H54 (cell line): ENCODE measurements around the gene TATDN2.
A peak's percentile ranks its signal among the peaks of the same experiment; 100 is the strongest.

Source experiments
- DNase-seq: peaks from one replicate; pipeline ENCODE4 v3.0.0; 2011; ENCODE audit warnings: low spot score, mixed read lengths; ENCODE audit not compliant: insufficient read length
- FAIRE-seq: peaks from 3 replicates; lab custom pipeline; 2011; peaks lifted over from hg19 to GRCh38; lab: Jason Lieb, UNC
- POLR2A ChIP-seq: IDR thresholded peaks from 2 replicates; pipeline ENCODE4 v1.6.1; 2011; ENCODE audit warnings: low read depth, mild to moderate bottlenecking, low read length

The TATDN2 gene

GRCh38 chr3:10248184-10248983 lies at the start of gene TATDN2:
TSS of gene TATDN2 (plus strand) at chr3:10248459. CDS start at chr3:10249201, 742 bp downstream.
- DNase-seq (peak; percentile 97), FAIRE-seq (peak; percentile 72)
- peak; percentile 94 for TF ChIP-seq POLR2A

DNA sequence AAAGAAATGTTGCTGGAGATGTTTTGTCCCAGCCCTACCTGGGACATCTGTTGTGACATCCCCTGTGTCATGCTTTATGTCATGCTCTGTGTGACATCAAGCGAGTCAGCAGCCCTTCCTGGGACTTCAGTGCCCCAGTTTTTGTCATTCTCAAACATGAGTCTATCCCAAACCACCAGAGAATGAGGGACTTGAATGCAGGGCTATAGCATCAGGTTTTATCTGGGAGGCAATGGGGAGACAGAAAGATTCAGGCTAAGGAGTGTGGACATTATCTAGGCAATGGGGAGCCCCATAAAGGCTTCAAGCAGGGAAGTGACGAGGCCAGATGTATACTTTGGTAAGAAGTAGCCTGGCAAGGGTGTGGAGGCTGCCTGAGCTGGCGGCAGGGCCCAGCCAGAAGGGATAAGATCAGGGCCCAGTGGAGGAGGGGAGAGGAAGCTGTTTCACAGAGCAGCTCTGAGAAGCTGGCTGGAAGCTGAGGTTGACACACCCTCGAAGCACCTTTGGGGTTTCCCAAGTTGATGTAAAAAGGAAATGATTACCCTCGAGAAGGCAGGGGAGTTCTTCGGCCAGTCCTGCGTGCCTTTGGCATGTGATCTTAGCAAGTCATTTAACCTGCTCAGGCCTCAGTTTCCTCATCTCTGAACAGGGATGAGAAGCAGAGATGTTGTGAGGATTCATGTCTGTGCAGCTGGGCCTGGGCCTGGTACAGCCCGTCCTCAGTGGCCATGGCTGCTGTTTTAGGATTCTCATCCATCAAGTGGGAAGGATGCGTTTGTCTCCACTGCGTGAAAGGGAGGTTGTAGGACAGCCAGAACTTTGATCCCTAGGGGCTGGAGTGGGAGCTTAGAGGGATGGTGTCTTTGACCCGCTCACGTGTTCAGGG lies 49.3 kb upstream of the TATDN2 start:
- FAIRE-seq (no peak), DNase-seq (peak; percentile 53)

DNA sequence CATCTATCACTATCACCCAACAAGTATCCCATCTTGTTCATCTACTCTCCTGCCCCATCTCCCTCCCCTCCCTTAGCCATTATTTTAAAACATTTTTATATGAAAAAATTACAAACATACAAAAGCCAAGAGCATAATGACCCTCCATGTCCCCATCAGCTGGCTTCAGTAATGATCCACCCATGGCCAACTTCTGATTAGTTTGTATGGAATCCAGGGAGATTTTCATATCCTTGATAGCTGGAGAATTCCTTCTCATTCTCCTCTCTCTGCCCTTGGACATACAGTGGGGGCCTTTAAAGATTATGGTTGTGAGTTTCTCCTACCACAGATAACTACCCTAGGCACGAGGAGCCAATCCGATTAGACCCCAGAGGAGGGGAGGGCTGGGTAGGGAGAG lies 43.3 kb upstream of the TATDN2 start:
- FAIRE-seq (no peak), DNase-seq (no peak)
- no peak for TF ChIP-seq POLR2A

More for the DNA sequence above, 49.3 kb upstream of the TATDN2 start:
- no peak for TF ChIP-seq POLR2A

DNA sequence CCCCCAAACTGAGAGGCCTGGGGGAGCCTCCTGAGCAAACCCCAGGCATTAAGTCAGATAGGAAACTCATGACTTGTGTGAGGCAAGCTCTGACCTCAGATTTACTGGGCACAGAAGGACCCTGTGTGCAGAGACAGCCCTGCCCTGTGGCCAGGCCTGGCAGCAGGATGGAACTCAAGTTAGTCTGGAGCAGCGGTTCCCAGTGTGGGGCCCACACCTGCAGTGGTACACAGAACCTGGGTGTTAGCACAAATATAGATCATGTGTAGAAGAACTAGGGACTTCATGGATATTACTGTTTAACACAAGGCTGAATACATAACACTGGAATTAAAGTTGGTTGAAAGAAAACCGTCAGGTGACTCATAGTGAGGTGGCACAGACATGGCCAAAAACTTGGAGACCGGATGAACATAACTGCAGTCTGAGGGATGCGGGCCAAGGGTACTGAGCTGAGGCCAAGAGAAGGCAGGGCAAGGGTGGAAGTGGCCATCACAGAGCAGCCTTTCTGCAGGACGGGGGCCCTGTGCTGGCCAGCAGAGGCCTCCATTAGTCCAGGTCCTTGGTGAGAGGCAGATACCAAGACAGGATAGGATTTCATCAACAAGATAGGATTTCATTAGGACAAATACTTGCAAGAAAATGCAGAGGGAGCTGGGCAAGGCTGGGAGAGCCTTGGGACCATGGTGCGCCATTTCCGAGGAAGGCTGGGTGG lies 42.7 kb upstream of the TATDN2 start:
- peak; percentile 71 for FAIRE-seq
- peak; percentile 37; the same call in 1 of the 2 replicates for TF ChIP-seq POLR2A
- peak; percentile 81 for DNase-seq

DNA sequence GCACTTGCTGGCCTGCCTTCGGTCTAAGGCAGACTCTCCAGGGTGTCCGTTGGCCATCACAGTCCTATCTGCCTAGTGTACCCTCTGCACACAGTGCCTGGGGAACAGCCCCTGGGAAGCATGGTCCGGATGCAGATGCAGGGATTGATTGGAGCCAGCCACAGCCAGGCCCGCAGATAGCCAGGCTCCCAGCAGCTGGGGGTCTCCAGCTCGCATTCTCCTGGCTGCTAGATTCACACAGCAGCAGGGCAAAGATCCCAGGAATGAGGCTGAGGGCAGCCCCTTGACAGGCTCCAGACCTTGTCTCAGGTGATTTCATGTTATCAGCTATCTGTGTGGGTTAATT lies 42.1 kb upstream of the TATDN2 start:
- no peak for FAIRE-seq
- no peak for DNase-seq
- no peak for TF ChIP-seq POLR2A

GRCh38 chr3:10213156-10213792 lies 35.0 kb upstream of the TATDN2 start:
- no peak for DNase-seq
- TF ChIP-seq POLR2A = no peak
- no peak for FAIRE-seq

DNA sequence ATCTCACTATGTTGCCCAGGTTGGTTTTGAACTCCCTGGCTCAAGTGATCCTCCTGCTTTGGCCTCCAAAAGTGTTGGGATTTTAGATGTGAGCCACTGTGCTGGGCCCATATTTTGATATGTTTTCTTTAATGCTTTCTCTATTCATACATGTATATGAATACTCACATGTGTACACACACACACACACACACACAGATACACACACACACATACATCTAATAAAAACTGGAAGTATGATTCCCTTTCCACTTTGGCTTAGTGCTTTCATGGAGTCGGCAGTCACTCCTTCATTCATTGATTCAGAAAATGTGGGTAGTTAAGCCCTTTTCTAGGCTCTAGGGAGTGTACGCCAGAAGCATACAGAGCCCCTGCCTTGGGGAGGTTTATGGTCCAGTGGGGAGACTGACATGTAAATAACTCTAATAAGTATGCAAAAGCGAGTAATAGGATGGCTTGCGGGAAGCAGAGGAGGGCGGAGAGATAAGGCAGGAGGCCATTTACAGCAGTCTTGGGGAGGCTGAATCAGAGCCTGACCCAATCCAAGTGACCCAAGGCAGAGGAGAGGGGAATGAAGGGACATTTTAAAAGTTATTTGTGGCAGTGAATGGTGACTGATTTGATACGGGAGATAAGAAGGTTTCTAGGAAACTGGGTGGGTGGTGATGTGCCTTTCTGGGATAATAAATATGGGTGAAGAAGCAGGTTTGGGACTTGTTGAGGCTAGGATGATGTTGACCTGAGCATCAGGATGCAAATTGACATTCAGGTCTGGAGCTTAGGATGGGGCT lies 32.5 kb upstream of the TATDN2 start:
- no peak for FAIRE-seq
- TF ChIP-seq POLR2A = no peak
- no peak for DNase-seq

GRCh38 chr3:10217359-10217758 lies 30.9 kb upstream of the TATDN2 start:
- TF ChIP-seq POLR2A = no peak
- DNase-seq = no peak
- FAIRE-seq = no peak

DNA sequence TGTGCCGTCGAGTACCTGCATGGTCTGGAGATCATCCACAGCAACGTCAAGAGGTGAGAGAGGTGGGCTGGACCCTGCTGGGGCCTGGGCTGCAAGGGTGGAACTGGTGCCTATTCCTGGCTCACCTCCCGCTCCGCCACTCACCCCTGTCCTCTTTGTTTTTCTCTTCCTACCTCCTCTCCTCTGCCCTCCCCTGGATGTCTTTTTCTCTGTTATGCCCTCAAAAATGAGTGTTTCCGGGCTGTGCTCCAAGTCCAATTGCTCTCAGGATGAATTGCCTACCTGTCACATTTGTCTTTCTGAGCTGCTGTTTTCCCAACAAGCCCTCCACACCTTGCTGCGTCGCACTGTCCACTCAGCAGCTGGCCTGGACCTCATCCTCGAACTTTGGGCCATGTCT lies 28.5 kb upstream of the TATDN2 start:
- DNase-seq (no peak), FAIRE-seq (no peak)
- no peak for TF ChIP-seq POLR2A

DNA sequence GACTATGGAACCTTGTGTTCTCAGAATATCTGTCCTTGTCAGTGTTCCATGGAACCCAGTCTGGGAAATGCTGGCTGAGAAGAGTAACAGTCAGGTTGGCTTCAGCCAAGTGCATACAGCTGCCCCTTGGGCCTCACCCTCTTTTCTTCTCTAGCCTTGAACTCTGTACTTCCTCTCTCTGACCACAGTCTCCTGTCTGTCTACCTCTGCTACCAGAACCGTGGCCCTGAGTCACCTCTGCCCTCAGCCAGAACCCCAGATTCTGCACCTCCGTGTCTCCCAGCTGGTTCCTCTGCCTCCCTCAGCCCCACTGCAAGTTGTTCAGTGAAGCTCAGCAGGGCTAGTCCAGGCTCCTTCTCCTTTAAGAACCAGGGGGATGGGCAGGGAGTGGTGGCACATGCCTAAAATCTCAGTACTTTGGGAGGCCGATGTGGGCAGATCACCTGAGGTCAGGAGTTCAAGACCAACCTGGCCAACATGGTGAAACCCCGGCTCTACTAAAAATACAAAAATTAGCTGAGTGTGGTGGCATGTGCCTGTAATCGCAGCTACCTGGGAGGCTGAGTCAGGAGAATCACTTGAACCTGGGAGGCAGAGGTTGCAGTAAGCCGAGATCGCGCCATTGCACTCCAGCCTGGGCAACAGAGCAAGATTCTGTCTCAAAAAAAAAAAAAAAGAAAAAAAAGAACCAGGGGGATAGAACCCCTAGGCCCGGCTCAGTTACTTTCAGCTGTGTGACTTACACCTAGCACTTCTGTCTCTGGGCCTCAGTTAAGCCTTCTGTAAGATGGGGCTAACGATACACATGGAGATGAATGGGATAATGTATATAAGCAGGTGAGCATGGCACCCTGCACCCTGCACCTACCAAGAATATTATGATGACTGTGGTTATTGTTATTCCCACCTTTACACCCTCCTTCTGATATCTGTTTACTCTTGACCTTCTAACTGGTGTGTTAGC lies 24.3 kb upstream of the TATDN2 start:
- FAIRE-seq (no peak), DNase-seq (no peak)
- no peak for TF ChIP-seq POLR2A

DNA sequence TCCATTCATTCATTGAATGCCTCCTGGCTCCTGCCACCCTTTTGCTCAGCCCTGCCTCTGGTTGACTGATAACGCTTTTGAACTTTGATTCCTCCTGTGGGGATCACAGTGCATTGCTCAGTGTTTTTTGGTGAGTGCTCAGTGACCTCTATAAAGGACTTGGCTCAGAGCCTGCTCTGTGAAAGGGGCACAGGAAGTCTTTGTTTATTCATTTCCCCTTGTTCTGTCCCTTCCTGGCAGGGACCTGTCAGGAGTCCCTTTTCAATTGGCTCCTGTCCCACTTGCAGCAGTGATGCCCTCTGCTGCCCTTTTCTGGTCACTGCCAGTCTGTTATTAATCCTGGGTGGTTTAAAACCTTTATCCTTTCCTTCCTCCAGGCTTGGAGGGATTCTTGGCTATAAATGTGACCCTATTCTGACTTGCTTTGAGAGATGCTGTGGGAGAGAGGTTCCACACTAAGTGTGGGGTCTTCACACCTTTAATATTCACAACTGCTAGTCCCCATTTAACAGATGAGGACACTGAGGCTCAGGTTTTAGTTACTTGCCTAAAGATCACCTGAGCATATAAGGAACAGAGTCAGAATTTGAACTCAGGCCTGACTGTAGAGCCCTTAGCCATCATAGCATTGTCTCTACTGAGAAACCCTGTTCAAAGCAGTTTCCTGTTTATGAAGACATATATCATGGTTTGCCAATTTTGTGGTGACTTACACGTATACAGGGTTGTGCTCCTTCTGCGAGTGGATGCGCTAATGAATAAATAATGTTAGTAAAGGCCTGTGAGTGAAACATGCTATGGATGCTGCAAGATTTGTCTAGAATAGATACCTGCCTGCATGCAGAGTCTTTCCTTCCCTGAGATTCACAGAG lies 23.2 kb upstream of the TATDN2 start:
- FAIRE-seq (peak; percentile 85), DNase-seq (peak; percentile 76)
- TF ChIP-seq POLR2A = no peak
